ENCODE data around the gene CTDNEP1. TPM values are rescaled to one million over a fixed set of nuclear protein-coding genes. Genes with fewer than 3 reads are reported as not detected.
A peak's percentile ranks its signal among the peaks of the same experiment; 100 is the strongest.

Gene CTDNEP1
- total RNA-seq = 36.4 and 58.5 TPM in 2 replicates

- DNase-seq (ENCODE audit: low read depth) = peak; percentile 97
- no peak for TF ChIP-seq CTCF (conservative IDR thresholded peaks at IDR 0.05; ENCODE audit: low read depth, low read length)
- H3K4me3 ChIP-seq (ENCODE audit: low read depth, low read length) = peak within 1 kb of the TSS; percentile 73
Observed at GRCh38 chr17:7251661-7252175, at the start of gene CTDNEP1. CTDNEP1 (minus strand) TSS chr17:7251734; CDS start chr17:7251296, 438 bp downstream.

- DNase-seq (ENCODE audit: low read depth) = no peak
- peak; percentile 88 for TF ChIP-seq CTCF (conservative IDR thresholded peaks at IDR 0.05; ENCODE audit: low read depth, low read length)
- no peak overlapping the region for H3K4me3 ChIP-seq (ENCODE audit: low read depth, low read length)
Observed at GRCh38 chr17:7296189-7296861, 44.8 kb upstream of the CTDNEP1 start.

GRCh38 chr17:7295230-7296180 lies 44.0 kb upstream of the CTDNEP1 start:
- H3K4me3 ChIP-seq (ENCODE audit: low read depth, low read length) = peak overlapping the region; percentile 40
- no peak for TF ChIP-seq CTCF (conservative IDR thresholded peaks at IDR 0.05; ENCODE audit: low read depth, low read length)
- DNase-seq (ENCODE audit: low read depth) = no peak

- no peak for DNase-seq (ENCODE audit: low read depth)
- H3K4me3 ChIP-seq (ENCODE audit: low read depth, low read length) = peak within 1 kb of the TSS; percentile 40
- no peak for TF ChIP-seq CTCF (conservative IDR thresholded peaks at IDR 0.05; ENCODE audit: low read depth, low read length)
Observed at GRCh38 chr17:7294614-7295153, 43.1 kb upstream of the CTDNEP1 start, which contains the start of gene YBX2. YBX2 (minus strand) TSS chr17:7294639; CDS start chr17:7294500, 139 bp downstream.

GRCh38 chr17:7293816-7294613 lies 42.5 kb upstream of the CTDNEP1 start:
- no peak for TF ChIP-seq CTCF (conservative IDR thresholded peaks at IDR 0.05; ENCODE audit: low read depth, low read length)
- no peak for DNase-seq (ENCODE audit: low read depth)
- H3K4me3 ChIP-seq (ENCODE audit: low read depth, low read length) = no peak overlapping the region

- TF ChIP-seq CTCF (conservative IDR thresholded peaks at IDR 0.05; ENCODE audit: low read depth, low read length) = no peak
- H3K4me3 ChIP-seq (ENCODE audit: low read depth, low read length) = no peak overlapping the region
- DNase-seq (ENCODE audit: low read depth) = no peak
Observed at GRCh38 chr17:7293159-7293558, 41.6 kb upstream of the CTDNEP1 start.

Measured in epithelial cell of proximal tubule (primary cell).